NB4 (cell line): ENCODE results near the gene TCEA3.

Source experiments
- CTCF ChIP-seq: IDR thresholded peaks from one replicate; pipeline ENCODE4 v1.5.1; 2012; ENCODE audit warnings: low read depth, low read length
- MAX ChIP-seq: IDR thresholded peaks from 2 replicates; pipeline ENCODE4 v1.6.1; 2011; ENCODE audit warnings: low read depth, low read length
- POLR2A ChIP-seq: IDR thresholded peaks from 2 replicates; pipeline ENCODE4 v1.6.1; 2011; ENCODE audit warnings: mild to moderate bottlenecking; ENCODE audit not compliant: insufficient read length; ENCODE audit errors: extremely low read depth

GRCh38 chr1:23381233-23381885 is 43.2 kb downstream of the TCEA3 start:
- TF ChIP-seq CTCF (no peak), POLR2A (no peak), MAX (no peak)
